ENCODE results near the gene RAB3IL1. TPM values are rescaled to one million over a fixed set of nuclear protein-coding genes. Genes with fewer than 3 reads are reported as not detected.
A peak's percentile ranks its signal among the peaks of the same experiment; 100 is the strongest.
"Not testable (repeated sequence)": the region's sequence is repeated elsewhere in the genome, so short reads cannot be mapped to it uniquely, and the experiment has no call there.

Gene RAB3IL1
- total RNA-seq, 1 donor from 2014 or later = 10.8 TPM

- peak; percentile 87 for ATAC-seq (ENCODE audit: poor library complexity)
- DNase-seq = peak; percentile 81
- intact Hi-C loops (cut with DNase I) = loop anchor here (5.0 kb wide), 1 partner anchor 143 kb away; no protein-coding TSS in a partner anchor
Measured at GRCh38 chr11:61954851-61955421, 37.6 kb upstream of the RAB3IL1 start.

DNA sequence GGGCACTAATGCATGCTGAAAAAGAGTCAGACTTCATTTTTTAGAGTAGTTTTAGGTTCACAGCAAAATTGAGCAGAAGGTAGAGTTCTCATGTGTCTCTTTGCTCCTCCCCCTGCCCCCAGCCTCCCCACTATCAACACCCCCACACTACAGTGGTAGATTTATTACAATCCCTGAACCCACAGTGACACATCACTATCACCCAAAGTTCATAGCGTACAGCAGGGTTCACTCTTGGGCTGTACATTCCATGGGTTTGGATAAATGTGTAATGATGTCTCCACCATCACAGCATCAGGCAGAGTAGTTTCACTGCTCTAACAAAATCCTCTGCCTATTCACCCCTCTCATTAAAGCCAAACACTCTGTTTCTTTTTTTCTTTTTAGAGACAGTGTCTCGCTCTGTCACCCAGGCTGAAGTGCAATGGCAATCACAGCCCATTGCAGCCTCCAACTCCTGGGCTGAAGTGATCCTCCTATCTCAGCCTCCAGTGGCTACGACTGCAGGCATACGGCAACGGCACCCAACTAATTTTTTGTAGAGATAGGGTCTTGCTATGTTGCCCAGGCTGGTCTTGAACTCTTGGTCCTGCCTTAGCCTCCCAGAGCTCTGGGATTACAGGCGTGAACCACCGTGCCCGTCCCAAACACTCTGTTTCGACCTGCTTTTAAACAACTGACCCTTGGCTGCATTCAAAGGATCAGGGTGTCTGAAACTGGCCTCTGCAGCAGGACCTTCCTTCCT lies 36.9 kb upstream of the RAB3IL1 start:
- ATAC-seq (ENCODE audit: poor library complexity) (no peak), DNase-seq (no peak)
- intact Hi-C loops (cut with DNase I) = no loop called here

DNA sequence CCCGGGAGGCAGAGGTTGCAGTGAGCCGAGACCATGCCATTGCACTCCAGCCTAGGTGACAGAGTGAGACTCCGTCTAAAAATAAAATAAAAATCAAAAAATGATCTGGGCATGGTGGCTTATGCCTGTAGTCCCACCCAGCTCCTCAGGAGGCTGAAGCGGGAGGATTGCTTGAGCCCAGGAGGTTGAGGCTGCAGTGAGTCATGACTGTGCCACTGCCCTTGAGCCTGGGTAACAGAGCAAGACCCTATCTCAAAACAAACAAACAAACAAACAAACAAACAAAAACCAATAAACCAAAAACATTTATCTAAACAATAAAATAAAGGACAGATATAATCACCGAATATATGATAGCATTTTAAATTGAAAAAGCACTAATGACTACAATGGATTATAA lies 36.3 kb upstream of the RAB3IL1 start:
- DNase-seq; ATAC-seq (ENCODE audit: poor library complexity); intact Hi-C loops (cut with DNase I): not testable (repeated sequence)

- ATAC-seq (ENCODE audit: poor library complexity) = no peak
- no peak for DNase-seq
- intact Hi-C loops (cut with DNase I) = no loop called here
Measured at GRCh38 chr11:61952882-61953281, 35.5 kb upstream of the RAB3IL1 start.

DNA sequence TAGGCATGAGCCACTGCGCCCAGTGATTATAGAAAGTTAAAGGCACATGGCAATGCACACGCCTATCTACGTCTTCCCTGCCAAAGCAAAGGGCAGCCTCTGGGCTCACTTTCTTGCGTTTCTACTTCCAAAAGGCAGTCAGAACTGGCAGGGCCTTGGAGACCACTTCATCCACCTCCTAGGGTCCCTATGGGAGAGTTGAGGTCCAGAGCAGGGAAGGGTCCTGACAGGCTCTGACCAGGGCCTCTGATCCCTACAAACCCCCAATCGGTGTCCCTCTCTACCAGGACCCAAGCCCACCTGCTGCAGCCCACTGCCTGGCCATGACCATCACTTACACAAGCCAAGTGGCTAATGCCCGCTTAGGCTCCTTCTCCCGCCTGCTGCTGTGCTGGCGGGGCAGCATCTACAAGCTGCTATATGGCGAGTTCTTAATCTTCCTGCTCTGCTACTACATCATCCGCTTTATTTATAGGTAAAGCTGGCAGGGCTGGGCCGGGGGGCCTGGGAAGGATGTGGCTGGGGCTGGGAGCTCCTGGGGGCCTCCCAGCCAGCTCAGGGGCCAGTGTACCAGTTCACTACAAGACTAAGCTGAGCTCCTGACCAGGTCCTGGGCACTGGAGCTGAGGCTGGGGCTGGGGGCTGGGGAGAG lies 34.2 kb upstream of the RAB3IL1 start:
- ATAC-seq (ENCODE audit: poor library complexity) (no peak), DNase-seq (no peak)
- intact Hi-C loops (cut with DNase I) = no loop called here

GRCh38 chr11:61950035-61950547 lies 32.7 kb upstream of the RAB3IL1 start, which contains the start of gene BEST1:
Gene BEST1, plus strand, starts transcription at chr11:61950351. Its CDS starts 1,456 bp downstream, at chr11:61951807.
- DNase-seq (no peak), ATAC-seq (ENCODE audit: poor library complexity) (no peak)
- intact Hi-C loops (cut with DNase I) = no loop called here

GRCh38 chr11:61949169-61950034 lies 32.0 kb upstream of the RAB3IL1 start:
- intact Hi-C loops (cut with DNase I) = loop anchor here (5.0 kb wide), 2 partner anchors 133 to 152 kb away; no protein-coding TSS in a partner anchor

GRCh38 chr11:61948505-61948904 lies 31.1 kb upstream of the RAB3IL1 start:
- DNase-seq = no peak
- no peak for ATAC-seq (ENCODE audit: poor library complexity)
- intact Hi-C loops (cut with DNase I) = loop anchor here (5.0 kb wide), 2 partner anchors 134 to 151 kb away; no protein-coding TSS in a partner anchor

More at GRCh38 chr11:61949169-61950034, 32.0 kb upstream of the RAB3IL1 start:
- DNase-seq (peak; percentile 83), ATAC-seq (ENCODE audit: poor library complexity) (peak; percentile 77)

DNA sequence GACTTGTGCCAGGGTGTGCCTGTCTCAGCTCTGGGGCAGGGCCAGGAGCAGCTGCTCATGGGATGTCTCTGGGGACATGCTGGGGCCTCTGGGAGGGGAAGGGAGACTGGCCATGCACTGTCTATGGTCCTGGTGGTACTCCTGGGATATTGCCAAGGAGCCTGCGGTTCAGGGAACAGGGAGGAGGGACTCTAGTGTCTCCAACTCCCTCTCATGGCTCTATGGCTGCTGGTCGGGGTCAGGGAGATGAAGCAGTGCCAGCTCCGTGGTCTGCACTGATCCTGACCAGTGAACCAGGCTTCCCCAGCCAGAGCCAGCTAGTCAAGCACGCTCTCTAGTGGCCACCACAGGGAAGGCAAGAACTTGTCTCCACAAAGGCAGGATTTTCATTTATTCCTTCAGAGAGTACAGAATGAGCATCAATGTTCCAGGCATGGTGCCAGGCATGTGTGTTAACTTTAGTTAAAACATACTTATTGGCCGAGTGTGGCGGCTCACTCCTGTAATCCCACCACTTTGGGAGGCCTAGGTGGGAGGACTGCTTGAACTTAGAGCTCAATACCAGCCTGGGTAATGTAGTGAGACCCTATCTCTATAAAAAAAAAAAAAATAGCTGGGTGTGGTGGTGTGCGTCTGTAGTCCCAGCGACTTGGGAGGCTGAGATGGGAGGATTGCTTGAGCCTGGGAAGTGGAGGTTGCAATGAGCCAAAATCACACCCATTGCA lies 30.3 kb upstream of the RAB3IL1 start:
- DNase-seq (peak; percentile 91), ATAC-seq (ENCODE audit: poor library complexity) (peak; percentile 86)
- intact Hi-C loops (cut with DNase I) = loop anchor here (2.0 to 5.0 kb wide), 3 partner anchors 49 to 150 kb away; no protein-coding TSS in a partner anchor

DNA sequence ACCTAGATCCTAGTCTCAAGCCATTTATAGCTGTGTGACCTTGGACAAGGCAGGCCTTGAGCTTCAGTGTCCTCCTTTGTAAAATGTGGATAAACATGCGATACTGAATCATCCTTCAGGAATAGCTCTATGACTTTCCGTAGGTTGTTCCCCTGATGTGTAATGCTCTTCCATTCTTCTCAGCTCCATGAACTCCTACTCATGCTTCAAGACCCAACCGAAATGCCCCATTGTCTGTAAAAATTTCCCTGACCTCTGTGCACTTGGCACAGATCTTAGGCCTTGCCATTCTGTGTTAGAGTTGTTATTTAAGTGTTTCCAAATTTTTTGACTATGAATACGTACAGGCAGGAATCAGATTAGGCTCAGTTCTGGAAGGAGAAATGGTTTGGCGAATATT lies 29.5 kb upstream of the RAB3IL1 start:
- DNase-seq = no peak
- intact Hi-C loops (cut with DNase I) = loop anchor here (2.0 to 5.0 kb wide), 3 partner anchors 48 to 150 kb away; no protein-coding TSS in a partner anchor
- no peak for ATAC-seq (ENCODE audit: poor library complexity)

DNA sequence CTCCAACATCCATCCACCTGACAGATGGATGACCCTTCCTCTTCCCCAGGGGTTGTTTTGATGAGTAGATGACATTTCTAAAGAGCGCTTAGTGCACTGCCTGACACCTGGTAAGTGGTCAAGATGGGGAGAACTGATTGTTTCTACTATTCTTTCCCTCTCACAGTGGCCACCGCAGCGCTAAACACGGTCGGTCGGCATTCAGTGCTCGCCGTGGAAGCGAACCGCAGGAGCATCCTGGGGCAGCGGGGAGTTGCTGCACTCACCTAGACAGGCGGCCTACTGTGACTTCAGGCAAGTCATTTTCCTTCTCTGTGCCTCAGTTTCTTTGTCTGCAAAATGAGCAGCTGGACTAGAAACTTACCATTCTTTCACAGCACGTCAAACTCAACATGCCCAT lies 27.8 kb upstream of the RAB3IL1 start:
- ATAC-seq (ENCODE audit: poor library complexity) (no peak), DNase-seq (no peak)

DNA sequence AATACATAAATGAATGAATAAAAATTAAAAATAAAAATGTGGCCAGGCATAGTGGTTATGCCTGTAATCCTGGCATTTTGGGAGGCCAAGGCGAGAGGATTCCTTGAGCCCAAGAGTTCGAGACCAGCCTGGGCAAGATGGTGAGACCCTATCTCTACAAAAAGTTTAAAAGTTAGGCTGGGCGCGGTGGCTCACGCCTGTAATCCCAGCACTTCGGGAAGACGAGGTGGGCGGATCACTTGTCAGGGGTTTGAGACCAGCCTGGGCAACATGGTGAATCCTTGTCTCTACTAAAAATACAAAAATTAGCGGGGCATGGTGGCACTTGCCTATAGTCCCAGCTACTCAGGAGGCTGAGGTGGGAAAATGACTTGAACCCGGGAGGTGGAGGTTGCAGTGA lies 23.1 kb upstream of the RAB3IL1 start:
- ATAC-seq (ENCODE audit: poor library complexity) (no peak), DNase-seq (no peak)
- intact Hi-C loops (cut with DNase I) = no loop called here

More for the DNA sequence above, 27.8 kb upstream of the RAB3IL1 start:
- intact Hi-C loops (cut with DNase I) = loop anchor here (5.0 kb wide), 2 partner anchors 137 to 148 kb away; no protein-coding TSS in a partner anchor

- DNase-seq (no peak), ATAC-seq (ENCODE audit: poor library complexity) (no peak)
- intact Hi-C loops (cut with DNase I) = no loop called here
Measured at GRCh38 chr11:61935861-61936260, 18.5 kb upstream of the RAB3IL1 start.

GRCh38 chr11:61930933-61931332 lies 13.6 kb upstream of the RAB3IL1 start:
- DNase-seq (no peak), ATAC-seq (ENCODE audit: poor library complexity) (no peak)
- intact Hi-C loops (cut with DNase I) = no loop called here

- DNase-seq (no peak), ATAC-seq (ENCODE audit: poor library complexity) (no peak)
- intact Hi-C loops (cut with DNase I) = no loop called here
Measured at GRCh38 chr11:61928606-61929005, 11.2 kb upstream of the RAB3IL1 start.

- intact Hi-C loops (cut with DNase I) = no loop called here
- ATAC-seq (ENCODE audit: poor library complexity) (no peak), DNase-seq (no peak)
Measured at GRCh38 chr11:61927501-61927900, 10.1 kb upstream of the RAB3IL1 start.

DNA sequence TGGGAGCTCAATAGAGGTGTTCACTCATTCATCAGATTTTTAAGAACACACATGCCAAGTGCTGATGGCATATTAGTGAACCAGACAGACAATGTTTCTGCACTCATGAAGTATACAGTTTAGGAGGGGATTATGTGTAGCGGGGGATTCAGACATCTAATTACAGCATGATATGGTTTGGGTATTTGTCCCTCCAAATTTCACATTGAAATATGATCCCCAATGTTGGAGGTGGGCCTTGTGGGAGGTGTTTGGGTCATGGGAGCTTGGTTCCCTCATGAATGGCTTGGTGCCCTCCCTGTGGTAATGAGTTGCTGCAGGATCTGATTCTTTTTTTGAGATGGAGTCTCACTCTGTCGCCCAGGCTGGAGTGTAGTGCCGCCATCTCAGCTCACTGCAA lies 8.9 kb upstream of the RAB3IL1 start:
- DNase-seq = no peak
- no peak for ATAC-seq (ENCODE audit: poor library complexity)
- intact Hi-C loops (cut with DNase I) = no loop called here

- no peak for ATAC-seq (ENCODE audit: poor library complexity)
- intact Hi-C loops (cut with DNase I) = no loop called here
- no peak for DNase-seq
Measured at GRCh38 chr11:61925736-61926135, 8.4 kb upstream of the RAB3IL1 start.

All from Right ventricle myocardium superior (tissue), 1 donor.